ENCODE measurements around the gene CALCOCO2. TPM values are rescaled to one million over a fixed set of nuclear protein-coding genes. Genes with fewer than 3 reads are reported as not detected.
"Not testable (repeated sequence)": the region's sequence is repeated elsewhere in the genome, so short reads cannot be mapped to it uniquely, and the experiment has no call there.

CALCOCO2 gene
- total RNA-seq, 1 donor from 2014 or later, result 92.6 TPM

- H3K9me3 Mint-ChIP-seq (ENCODE audit: low read depth), result no peaks in the 10 kb centered on the region
- H3K4me3 Mint-ChIP-seq (ENCODE audit: low read depth), result peak overlapping the region; percentile 76
- no peak for TF ChIP-seq CTCF (IDR thresholded peaks at IDR 0.05; ENCODE audit: unreplicated experiment)
- H3K27me3 Mint-ChIP-seq, result peaks cover 17% of the 10 kb centered on the region
- no peak overlapping the region for H3K27ac Mint-ChIP-seq
- H3K4me1 Mint-ChIP-seq (ENCODE audit: low read depth), result peaks cover 13% of the 10 kb centered on the region
- no peaks in the 10 kb centered on the region for H3K36me3 Mint-ChIP-seq (ENCODE audit: insufficient read depth)
- no peak for DNase-seq (ENCODE audit: low spot score, unreplicated experiment)
Observed at GRCh38 chr17:48816438-48816773, 14.4 kb upstream of the CALCOCO2 start.

GRCh38 chr17:48816774-48817590, 13.9 kb upstream of the CALCOCO2 start, which contains the start of gene TTLL6:
Gene TTLL6 (minus strand): TSS chr17:48817229. CDS start chr17:48817072, 157 bp downstream.
- no peaks in the 10 kb centered on the region for H3K9me3 Mint-ChIP-seq (ENCODE audit: low read depth)
- peak; percentile 80 for DNase-seq (ENCODE audit: low spot score, unreplicated experiment)
- no peak for TF ChIP-seq CTCF (IDR thresholded peaks at IDR 0.05; ENCODE audit: unreplicated experiment)
- H3K4me1 Mint-ChIP-seq (ENCODE audit: low read depth), result peaks cover 13% of the 10 kb centered on the region
- H3K4me3 Mint-ChIP-seq (ENCODE audit: low read depth), result peak within 1 kb of the TSS; percentile 76
- H3K36me3 Mint-ChIP-seq (ENCODE audit: insufficient read depth), result no peaks in the 10 kb centered on the region
- H3K27me3 Mint-ChIP-seq, result peaks cover 17% of the 10 kb centered on the region
- no peak within 1 kb of the TSS for H3K27ac Mint-ChIP-seq

GRCh38 chr17:48818361-48818841, 12.4 kb upstream of the CALCOCO2 start:
- peaks cover 14% of the 10 kb centered on the region for H3K4me1 Mint-ChIP-seq (ENCODE audit: low read depth)
- TF ChIP-seq CTCF (IDR thresholded peaks at IDR 0.05; ENCODE audit: unreplicated experiment), result no peak
- no peaks in the 10 kb centered on the region for H3K36me3 Mint-ChIP-seq (ENCODE audit: insufficient read depth)
- DNase-seq (ENCODE audit: low spot score, unreplicated experiment), result no peak
- peaks cover 19% of the 10 kb centered on the region for H3K27me3 Mint-ChIP-seq
- H3K9me3 Mint-ChIP-seq (ENCODE audit: low read depth), result no peaks in the 10 kb centered on the region
- H3K27ac Mint-ChIP-seq, result peak overlapping the region; percentile 65
- H3K4me3 Mint-ChIP-seq (ENCODE audit: low read depth), result peak overlapping the region; percentile 44

GRCh38 chr17:48819466-48819865, 11.4 kb upstream of the CALCOCO2 start:
- H3K27me3 Mint-ChIP-seq, result peaks cover 20% of the 10 kb centered on the region
- H3K27ac Mint-ChIP-seq, result no peak overlapping the region
- TF ChIP-seq CTCF (IDR thresholded peaks at IDR 0.05; ENCODE audit: unreplicated experiment), result no peak
- no peaks in the 10 kb centered on the region for H3K36me3 Mint-ChIP-seq (ENCODE audit: insufficient read depth)
- DNase-seq (ENCODE audit: low spot score, unreplicated experiment), result no peak
- peaks cover 14% of the 10 kb centered on the region for H3K4me1 Mint-ChIP-seq (ENCODE audit: low read depth)
- H3K4me3 Mint-ChIP-seq (ENCODE audit: low read depth), result no peak overlapping the region
- no peaks in the 10 kb centered on the region for H3K9me3 Mint-ChIP-seq (ENCODE audit: low read depth)

GRCh38 chr17:48820936-48821335, 9.9 kb upstream of the CALCOCO2 start:
- H3K27ac Mint-ChIP-seq; H3K4me3 Mint-ChIP-seq (ENCODE audit: low read depth); H3K9me3 Mint-ChIP-seq (ENCODE audit: low read depth); DNase-seq (ENCODE audit: low spot score, unreplicated experiment); H3K36me3 Mint-ChIP-seq (ENCODE audit: insufficient read depth): not testable (repeated sequence)
- H3K27me3 Mint-ChIP-seq, result peaks cover 12% of the 10 kb centered on the region
- H3K4me1 Mint-ChIP-seq (ENCODE audit: low read depth), result peaks cover 14% of the 10 kb centered on the region

Data from progenitor cell of endocrine pancreas (in vitro differentiated cells).